ENCODE data around the gene CHST11. TPM values are rescaled to one million over a fixed set of nuclear protein-coding genes. Genes with fewer than 3 reads are reported as not detected.
A peak's percentile ranks its signal among the peaks of the same experiment; 100 is the strongest.

The CHST11 gene
- total and polyA plus RNA-seq, 9 of the 15 experiments (the other 6 are each of a cell fraction or from before 2014, with no cell fraction given) = 2.3 to 38.7 (median 15.0) TPM

DNA sequence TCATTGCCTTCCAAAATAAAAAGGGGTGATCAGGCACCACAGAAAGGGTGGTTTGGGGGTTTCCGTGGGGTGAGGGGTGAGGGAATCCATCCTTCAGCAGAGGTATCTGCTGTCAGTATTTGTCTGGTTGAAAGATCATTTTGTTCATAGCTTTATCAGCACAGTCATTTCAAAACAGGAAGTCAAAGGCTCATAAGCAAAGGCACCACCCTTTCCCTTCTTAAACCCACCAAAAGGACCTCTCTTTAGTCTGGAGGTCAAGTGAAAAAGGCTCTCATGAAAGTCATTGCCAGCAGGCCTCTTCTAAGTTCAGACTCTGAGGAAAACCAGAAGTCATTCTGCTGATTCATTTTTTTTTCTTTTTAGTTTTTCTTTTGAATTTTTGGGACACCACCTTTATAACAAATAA, 6.2 kb downstream of the CHST11 start:
- DNase-seq (ENCODE audit: extremely low read depth in 1 of 4, low spot score in 3 of 4) (peak in 1 of 4 experiments; percentile 62), ATAC-seq (peak; percentile 4; the same call in 2 of the 3 replicates), FAIRE-seq (peak; percentile 6)
- H3K9ac ChIP-seq (ENCODE audit: insufficient read depth in 1 of 2, low read depth in 2 of 2, low read length in 2 of 2) = peak overlapping the region in 1 of 2 experiments; percentile 39; a peak in 2 of 4 replicates
- no peaks in the 10 kb centered on the region for H3K9me1 ChIP-seq (ENCODE audit: control insufficient read depth, insufficient read depth, low read length)
- no peak overlapping the region for H3K4me3 ChIP-seq
- H3K9me3 ChIP-seq (replicated peaks; ENCODE audit: control insufficient read depth, insufficient read depth, low read depth, low read length) = no peaks in the 10 kb centered on the region
- H3K4me2 ChIP-seq (ENCODE audit: insufficient read depth, low read length) = no peak overlapping the region
- H3K27ac ChIP-seq (ENCODE audit: extremely low read depth, low read depth, low read length) = peak overlapping the region; percentile 76
- H4K20me1 ChIP-seq (replicated peaks; ENCODE audit: control insufficient read depth, insufficient read depth, low read length) = no peaks in the 10 kb centered on the region
- H2AFZ ChIP-seq (ENCODE audit: low read depth, low read length) = peak overlapping the region; percentile 7; the same call in 1 of the 2 replicates
- peaks cover 98% of the 10 kb centered on the region for H3K79me2 ChIP-seq (ENCODE audit: control insufficient read depth, insufficient read depth, low read length)
- 9% methylated on average over 1 of the region's 1 CpG for WGBS (ENCODE audit: insufficient coverage, low coverage, missing lambda C conversion rate)
- peaks cover 39 to 74% of the 10 kb centered on the region in 2 experiments for H3K4me1 ChIP-seq (replicated peaks in 1 of 2; ENCODE audit: control insufficient read depth in 2 of 2, insufficient read depth in 2 of 2, low read length in 2 of 2)
- no peaks in the 10 kb centered on the region for H3K27me3 ChIP-seq (ENCODE audit: control insufficient read depth in 2 of 2, insufficient read depth in 2 of 2, low read length in 2 of 2)
- ChIA-PET CTCF (ENCODE audit: low intra/inter-chr PET ratio) (no interaction called here), POLR2A (interaction anchor here (0.6 to 1.0 kb wide), 2 partner anchors 11 to 15 kb away, joined by 3 read pairs; no protein-coding TSS in a partner anchor)
- in situ Hi-C loops (cut with MboI) = no loop called here
- peaks cover 10% of the 10 kb centered on the region; the same call in 2 of the 3 replicates for H3K36me3 ChIP-seq (ENCODE audit: control insufficient read depth, insufficient read depth, low read length)
- intact Hi-C loops (cut with micrococcal nuclease) = no loop called here
- no TSS peak for BruUV-seq (replicated peaks)
- TF ChIP-seq RUNX1 (IDR thresholded peaks at IDR 0.05; ENCODE audit: low read depth) (no peak), ZBTB49 (CRISPR knock-in tag; IDR thresholded peaks at IDR 0.05; ENCODE audit: borderline replicate concordance) (no peak), HDAC1 (IDR thresholded peaks at IDR 0.05) (no peak), SIN3A (IDR thresholded peaks at IDR 0.05; ENCODE audit: borderline replicate concordance in 2 of 2, control insufficient read depth in 1 of 2, low read depth in 2 of 2, low read length in 2 of 2) (no peak), ZNF764 (CRISPR knock-in tag; IDR thresholded peaks at IDR 0.05; ENCODE audit: low read depth) (no peak), NELFE (IDR thresholded peaks at IDR 0.05; ENCODE audit: insufficient read depth, insufficient read length) (no peak), ETV1 (tag; conservative IDR thresholded peaks at IDR 0.05; ENCODE audit: low read depth) (peak; percentile 42; the same call in 1 of the 2 replicates), MBD1 (CRISPR knock-in tag; IDR thresholded peaks at IDR 0.05) (no peak), NR2F6 (CRISPR knock-in tag; IDR thresholded peaks at IDR 0.05) (no peak), E2F1 (CRISPR knock-in tag; IDR thresholded peaks at IDR 0.05) (no peak), ZNF311 (CRISPR knock-in tag; IDR thresholded peaks at IDR 0.05) (no peak), DACH1 (IDR thresholded peaks at IDR 0.05; ENCODE audit: partially characterized antibody) (no peak), ZNF431 (CRISPR knock-in tag; IDR thresholded peaks at IDR 0.05) (no peak), ZNF668 (CRISPR knock-in tag; IDR thresholded peaks at IDR 0.05) (no peak), ZNF830 (CRISPR knock-in tag; IDR thresholded peaks at IDR 0.05) (no peak), EHMT2 (IDR thresholded peaks at IDR 0.05) (no peak)
- TF ChIP-seq, protein P1, sequence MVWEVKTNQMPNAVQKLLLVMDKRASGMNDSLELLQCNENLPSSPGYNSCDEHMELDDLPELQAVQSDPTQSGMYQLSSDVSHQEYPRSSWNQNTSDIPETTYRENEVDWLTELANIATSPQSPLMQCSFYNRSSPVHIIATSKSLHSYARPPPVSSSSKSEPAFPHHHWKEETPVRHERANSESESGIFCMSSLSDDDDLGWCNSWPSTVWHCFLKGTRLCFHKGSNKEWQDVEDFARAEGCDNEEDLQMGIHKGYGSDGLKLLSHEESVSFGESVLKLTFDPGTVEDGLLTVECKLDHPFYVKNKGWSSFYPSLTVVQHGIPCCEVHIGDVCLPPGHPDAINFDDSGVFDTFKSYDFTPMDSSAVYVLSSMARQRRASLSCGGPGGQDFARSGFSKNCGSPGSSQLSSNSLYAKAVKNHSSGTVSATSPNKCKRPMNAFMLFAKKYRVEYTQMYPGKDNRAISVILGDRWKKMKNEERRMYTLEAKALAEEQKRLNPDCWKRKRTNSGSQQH (CRISPR knock-in tag; IDR thresholded peaks at IDR 0.05) = no peak
